Activated T-cell treated with anti-CD3 and anti-CD28 coated beads, Interleukin-2, amount 50 U/mL, for 4 hours (primary cell): ENCODE measurements around the gene FREM1. TPM values are rescaled to one million over a fixed set of nuclear protein-coding genes. Genes with fewer than 3 reads are reported as not detected.
"Not testable (repeated sequence)": the region's sequence is repeated elsewhere in the genome, so short reads cannot be mapped to it uniquely, and the experiment has no call there.

Experiments used
- ATAC-seq, 2 donors: fragments of 200-7000 bp; cut with Tn5 transposase; one replicate each; pipeline ENCODE4 v1.10.0; 2021
- DNase-seq: peaks from one replicate; pipeline ENCODE4 v3.0.0-alpha.2; 2020
- H3K27me3 Mint-ChIP-seq: one replicate; pipeline ENCODE4 v1.8.0; 2021; ENCODE audit warnings: low read depth, mixed read lengths
- H3K36me3 Mint-ChIP-seq: one replicate; pipeline ENCODE4 v1.8.0; 2022; ENCODE audit warnings: mixed read lengths; ENCODE audit not compliant: insufficient read depth
- H3K4me1 Mint-ChIP-seq: one replicate; pipeline ENCODE4 v1.8.0; 2021; ENCODE audit warnings: low read depth, mixed read lengths
- H3K4me3 Mint-ChIP-seq: one replicate; pipeline ENCODE4 v1.8.0; 2021; ENCODE audit warnings: mild to moderate bottlenecking, moderate library complexity, mixed read lengths
- H3K9me3 Mint-ChIP-seq: one replicate; pipeline ENCODE4 v1.8.0; 2021; ENCODE audit warnings: mixed read lengths
- total RNA-seq, 3 donors: library from RNA; stranded (reverse); gene quantifications; one replicate each; pipeline ENCODE4 v1.2.1, GENCODE V29; 2021

FREM1 gene
- total RNA-seq, 3 donors from 2014 or later: 0.11 to 0.14 TPM; not detected in 1

DNA sequence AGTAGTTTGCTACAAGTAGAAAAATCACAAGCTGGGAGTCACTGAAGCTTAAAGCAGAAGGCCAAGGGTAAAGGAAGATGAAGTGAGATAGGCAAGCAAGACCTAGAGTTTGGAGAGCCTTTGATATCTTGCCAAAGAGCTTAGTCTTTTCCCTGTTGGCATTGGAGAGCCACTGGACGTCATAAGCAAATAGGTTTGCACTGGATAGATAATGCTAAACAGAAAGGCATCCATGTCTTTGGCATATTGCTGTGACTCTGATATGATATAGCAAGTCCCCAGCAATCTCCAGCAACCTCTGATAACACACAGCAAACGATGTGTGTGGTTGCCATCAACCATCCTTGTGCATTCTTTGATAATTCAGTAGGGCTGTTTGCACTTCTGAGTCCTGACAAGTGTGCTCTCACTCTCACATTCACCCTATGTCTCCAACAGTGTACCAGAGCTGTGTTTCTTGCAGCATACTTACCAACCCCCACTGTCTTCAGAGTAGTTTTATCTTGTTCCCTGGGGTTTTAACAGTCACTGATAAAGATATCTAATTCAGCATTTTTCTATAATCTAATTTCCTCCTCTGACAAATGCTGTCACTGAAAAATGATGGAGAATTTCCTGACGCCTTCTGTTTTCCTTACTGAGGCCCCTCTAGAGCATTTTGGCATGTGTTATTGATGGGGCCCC is 16.9 kb upstream of the FREM1 start:
- no peak overlapping the region for H3K4me3 Mint-ChIP-seq
- no peaks in the 10 kb centered on the region for H3K9me3 Mint-ChIP-seq
- H3K36me3 Mint-ChIP-seq: no peaks in the 10 kb centered on the region
- no peak for ATAC-seq
- no peaks in the 10 kb centered on the region for H3K4me1 Mint-ChIP-seq
- H3K27me3 Mint-ChIP-seq: no peaks in the 10 kb centered on the region
- no peak for DNase-seq

DNA sequence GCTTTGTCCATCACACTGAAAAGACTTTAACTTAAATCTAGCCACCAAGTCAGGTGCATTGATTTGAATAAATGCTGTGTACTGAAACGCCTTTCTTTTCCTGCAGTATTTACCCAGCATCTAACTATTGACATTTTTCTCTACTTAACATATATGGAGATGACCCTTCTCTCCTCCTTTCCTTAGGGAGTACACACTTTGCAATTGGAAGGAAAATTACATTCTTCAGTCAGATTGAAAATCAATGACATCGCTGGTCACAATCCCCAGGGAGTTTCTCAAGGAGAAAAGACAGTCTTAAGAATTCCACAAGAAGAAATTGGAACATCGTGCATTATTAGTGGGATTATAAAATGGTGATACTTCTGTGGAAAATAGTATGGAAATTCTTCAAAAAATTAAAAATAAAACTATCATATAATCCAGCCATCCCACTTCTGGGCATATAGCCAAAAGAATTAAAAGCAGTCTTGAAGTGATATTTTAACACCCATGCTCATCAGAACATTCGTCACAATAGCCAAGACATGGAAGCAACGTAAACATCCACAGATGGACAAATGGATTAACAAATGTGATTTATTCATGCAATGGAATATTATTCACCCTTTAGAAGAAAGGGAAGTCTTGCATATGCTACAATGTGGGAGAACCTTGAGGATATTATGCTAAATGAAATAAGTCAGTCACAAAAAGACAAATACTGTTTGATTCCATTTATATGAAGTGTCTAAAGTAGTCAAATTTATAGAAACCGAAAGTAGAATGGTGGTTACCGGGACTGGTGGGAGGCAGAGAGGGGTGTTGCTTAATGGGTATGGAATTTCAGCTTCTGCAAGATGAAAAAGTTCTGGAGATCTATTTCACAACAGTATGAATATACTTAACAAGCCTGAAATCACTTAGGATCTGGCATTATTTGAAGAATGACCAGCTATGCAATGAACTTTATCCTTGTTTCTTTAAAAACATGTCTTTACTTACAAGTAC is 14.3 kb upstream of the FREM1 start:
- no peak for ATAC-seq
- H3K9me3 Mint-ChIP-seq: no peaks in the 10 kb centered on the region
- H3K4me1 Mint-ChIP-seq: no peaks in the 10 kb centered on the region
- H3K36me3 Mint-ChIP-seq: no peaks in the 10 kb centered on the region
- no peak overlapping the region for H3K4me3 Mint-ChIP-seq
- no peaks in the 10 kb centered on the region for H3K27me3 Mint-ChIP-seq
- no peak for DNase-seq

DNA sequence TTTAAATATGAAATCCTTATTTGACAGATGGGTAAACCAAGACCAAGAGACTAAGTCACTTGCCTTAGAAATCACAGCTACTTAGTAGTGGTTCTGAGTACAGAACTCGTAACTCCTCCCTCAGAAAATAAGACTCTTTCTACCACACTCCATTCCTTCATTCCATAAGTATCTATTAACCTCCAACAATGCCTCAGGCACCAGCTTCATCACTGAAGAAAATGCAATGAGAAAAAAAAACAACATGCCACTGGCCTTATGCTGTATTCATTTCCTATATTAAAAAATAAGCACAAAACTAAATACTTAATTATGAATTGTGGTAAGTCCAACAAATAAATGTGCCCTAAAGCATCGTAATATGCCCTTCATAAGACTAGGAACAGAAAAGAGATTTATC is 13.5 kb upstream of the FREM1 start:
- no peaks in the 10 kb centered on the region for H3K36me3 Mint-ChIP-seq
- no peaks in the 10 kb centered on the region for H3K27me3 Mint-ChIP-seq
- DNase-seq (no peak), ATAC-seq (no peak)
- no peaks in the 10 kb centered on the region for H3K4me1 Mint-ChIP-seq
- no peak overlapping the region for H3K4me3 Mint-ChIP-seq
- H3K9me3 Mint-ChIP-seq: no peaks in the 10 kb centered on the region

DNA sequence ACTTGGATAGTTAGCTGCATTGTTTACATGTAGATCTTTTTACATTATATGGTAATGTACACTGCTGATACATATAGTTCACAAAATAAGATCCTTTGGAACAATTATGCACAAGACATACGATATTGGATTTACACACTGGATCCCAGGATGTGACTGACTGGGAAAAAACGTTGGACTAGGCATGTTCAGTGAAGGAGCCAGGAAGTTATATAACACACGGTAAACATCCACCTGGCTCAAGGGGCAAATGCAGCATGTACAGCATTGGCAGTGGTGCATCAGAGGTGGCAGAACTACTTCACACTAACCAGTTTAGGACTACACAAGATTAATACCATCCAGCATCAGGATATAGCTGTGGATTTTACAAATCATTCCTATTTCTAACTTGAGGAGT is 10.6 kb upstream of the FREM1 start:
- not testable (repeated sequence) for H3K9me3 Mint-ChIP-seq, H3K4me1 Mint-ChIP-seq, H3K4me3 Mint-ChIP-seq, H3K36me3 Mint-ChIP-seq, ATAC-seq, DNase-seq, H3K27me3 Mint-ChIP-seq

DNA sequence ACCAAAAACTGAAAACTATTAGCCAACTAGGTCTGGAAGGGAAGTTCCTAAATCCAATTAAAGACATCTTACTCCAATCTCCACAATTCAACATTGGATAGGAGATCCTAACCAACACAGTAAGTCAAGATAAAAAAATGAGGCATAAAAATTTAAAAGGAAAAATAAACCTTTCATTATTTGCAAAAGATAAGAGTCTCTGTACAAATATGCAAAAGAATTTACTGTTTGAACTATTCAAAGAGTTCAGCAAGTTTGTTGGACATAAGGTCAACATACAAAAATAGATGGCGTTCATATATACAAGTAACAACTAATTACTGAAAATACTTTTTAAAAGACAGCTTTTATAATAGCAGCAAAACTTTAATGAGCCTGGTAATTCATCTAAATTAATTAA is 3.1 kb upstream of the FREM1 start:
- no peaks in the 10 kb centered on the region for H3K4me1 Mint-ChIP-seq
- no peak for ATAC-seq
- no peaks in the 10 kb centered on the region for H3K9me3 Mint-ChIP-seq
- no peak overlapping the region for H3K4me3 Mint-ChIP-seq
- no peak for DNase-seq
- no peaks in the 10 kb centered on the region for H3K27me3 Mint-ChIP-seq
- no peaks in the 10 kb centered on the region for H3K36me3 Mint-ChIP-seq

DNA sequence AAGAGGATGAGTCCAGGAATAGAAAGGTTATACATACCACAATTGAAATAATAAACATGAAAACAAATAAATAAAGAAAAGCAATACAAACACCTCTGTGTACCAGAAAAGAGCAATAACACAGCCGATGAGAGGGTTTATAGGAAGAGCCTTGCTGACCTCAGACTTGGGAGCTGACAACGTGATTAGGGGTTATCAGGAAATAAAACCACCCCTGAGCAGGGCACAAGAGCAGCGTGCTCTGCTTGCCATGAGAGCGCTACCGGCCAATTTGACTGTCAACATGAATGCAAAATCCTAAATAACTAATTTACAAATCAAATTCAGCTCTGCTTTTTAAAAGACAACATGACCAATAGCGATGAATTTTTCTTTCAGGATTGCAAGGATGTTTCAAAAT is 2.6 kb upstream of the FREM1 start:
- H3K27me3 Mint-ChIP-seq: no peaks in the 10 kb centered on the region
- DNase-seq (no peak), ATAC-seq (no peak)
- H3K36me3 Mint-ChIP-seq: no peaks in the 10 kb centered on the region
- no peaks in the 10 kb centered on the region for H3K9me3 Mint-ChIP-seq
- H3K4me1 Mint-ChIP-seq: no peaks in the 10 kb centered on the region
- H3K4me3 Mint-ChIP-seq: no peak overlapping the region

DNA sequence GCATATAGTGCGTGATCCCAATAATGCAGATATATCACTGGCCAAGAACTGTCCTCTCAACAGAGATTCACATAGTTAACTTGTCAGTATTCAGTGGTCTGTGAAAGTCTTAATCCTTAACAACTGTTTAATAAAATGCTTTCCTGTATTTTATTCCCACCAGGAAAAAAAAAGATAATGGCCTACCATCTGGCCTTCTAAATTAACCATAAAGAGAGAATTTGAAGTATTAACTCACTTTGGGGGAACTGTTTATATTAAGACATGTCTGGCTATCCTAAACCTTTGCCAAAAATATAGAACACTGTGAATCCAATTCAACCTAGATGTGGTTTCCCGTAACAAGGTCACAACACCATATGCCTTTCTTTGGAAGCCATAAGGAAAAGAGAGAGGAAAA is 818 bp upstream of the FREM1 start:
- Mint-ChIP-seq H3K36me3 (no peaks in the 10 kb centered on the region), H3K4me3 (no peak overlapping the region), H3K9me3 (no peaks in the 10 kb centered on the region), H3K27me3 (no peaks in the 10 kb centered on the region), H3K4me1 (no peaks in the 10 kb centered on the region)
- DNase-seq (no peak), ATAC-seq (no peak)

DNA sequence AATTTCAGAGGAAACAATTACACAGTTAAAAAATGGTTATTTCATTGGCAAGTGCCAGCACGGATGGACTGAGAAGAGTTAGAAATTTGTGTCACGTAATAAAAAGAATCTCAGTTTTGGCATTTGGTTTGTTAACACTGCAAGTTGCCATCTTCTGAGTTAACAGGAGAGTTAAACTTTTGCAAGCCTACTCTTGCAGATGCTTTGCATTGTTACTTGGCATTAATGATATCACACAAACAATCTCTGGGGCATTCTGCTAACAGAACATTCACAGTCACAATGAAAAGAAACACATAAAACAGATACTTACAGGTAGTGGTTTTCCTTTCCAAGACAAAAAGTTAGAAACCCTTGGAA is 647 bp downstream of the FREM1 start:
- no peaks in the 10 kb centered on the region for H3K9me3 Mint-ChIP-seq
- no peak overlapping the region for H3K4me3 Mint-ChIP-seq
- no peaks in the 10 kb centered on the region for H3K36me3 Mint-ChIP-seq
- no peak for ATAC-seq
- no peak for DNase-seq
- H3K27me3 Mint-ChIP-seq: no peaks in the 10 kb centered on the region
- H3K4me1 Mint-ChIP-seq: no peaks in the 10 kb centered on the region

DNA sequence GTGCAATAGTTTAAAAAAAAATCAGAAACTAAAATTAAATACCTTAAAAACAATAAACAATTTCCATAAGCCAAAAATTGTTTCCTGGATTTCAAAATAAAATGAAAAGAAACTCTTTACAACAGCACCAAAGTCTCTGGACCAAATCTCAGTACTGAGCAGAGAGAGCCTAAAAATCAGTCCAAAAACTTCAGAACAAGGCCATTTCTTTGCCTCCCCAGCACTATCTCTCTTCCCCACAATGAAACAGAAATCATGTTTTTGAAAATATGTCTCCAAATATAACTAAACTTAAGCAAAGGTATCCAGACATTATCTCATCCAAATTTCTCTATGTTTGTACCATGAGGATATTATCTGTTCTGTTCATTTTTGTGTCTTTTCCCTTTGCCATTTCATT is 1.0 kb downstream of the FREM1 start:
- Mint-ChIP-seq H3K4me1 (no peaks in the 10 kb centered on the region), H3K27me3 (no peaks in the 10 kb centered on the region), H3K36me3 (no peaks in the 10 kb centered on the region), H3K4me3 (no peak overlapping the region), H3K9me3 (no peaks in the 10 kb centered on the region)
- ATAC-seq: no peak
- DNase-seq: no peak

DNA sequence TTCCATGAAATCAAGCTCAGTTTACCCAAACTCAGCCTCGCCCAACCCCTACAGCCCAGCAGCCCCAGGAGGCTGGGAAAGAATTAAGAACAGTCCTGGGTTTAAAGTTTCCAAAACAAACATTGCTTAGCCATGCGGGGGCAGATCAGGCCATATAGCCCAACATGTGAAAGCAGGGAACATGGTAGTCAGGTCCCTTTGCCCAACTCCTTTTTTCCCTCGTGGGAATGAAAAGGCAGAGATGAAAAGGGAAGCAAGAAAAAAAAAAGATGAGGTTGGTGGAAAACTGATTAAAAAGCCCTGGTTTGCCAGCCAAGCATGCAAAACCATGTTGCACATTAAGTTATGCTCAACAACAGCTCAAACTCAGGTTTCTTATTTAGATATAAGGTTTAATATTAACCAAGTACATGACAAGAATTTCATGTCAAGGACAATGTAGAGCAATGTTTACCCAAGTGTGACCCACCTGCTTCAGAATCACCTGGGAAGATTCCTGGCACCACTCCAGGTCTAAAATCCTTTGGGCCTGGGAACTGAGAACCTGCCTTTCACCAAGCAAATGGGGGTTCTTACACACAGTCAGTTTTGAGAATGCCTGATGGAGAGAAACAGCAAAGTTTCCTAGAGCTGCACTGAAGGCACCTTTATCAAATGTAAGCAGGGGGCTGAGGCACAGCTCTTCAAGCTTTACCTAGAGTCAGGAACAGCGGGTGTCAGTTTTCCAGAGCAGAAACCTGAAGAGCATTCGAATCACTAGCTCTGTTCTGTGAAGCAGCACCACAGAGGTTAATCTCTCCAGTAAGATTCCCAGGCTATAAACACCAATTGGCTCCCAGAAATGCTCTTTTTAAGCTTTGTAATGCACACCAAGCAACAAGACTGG is 1.7 kb downstream of the FREM1 start:
- Mint-ChIP-seq H3K4me3 (no peak overlapping the region), H3K9me3 (no peaks in the 10 kb centered on the region), H3K36me3 (no peaks in the 10 kb centered on the region), H3K4me1 (no peaks in the 10 kb centered on the region), H3K27me3 (no peaks in the 10 kb centered on the region)
- no peak for ATAC-seq
- DNase-seq: no peak

DNA sequence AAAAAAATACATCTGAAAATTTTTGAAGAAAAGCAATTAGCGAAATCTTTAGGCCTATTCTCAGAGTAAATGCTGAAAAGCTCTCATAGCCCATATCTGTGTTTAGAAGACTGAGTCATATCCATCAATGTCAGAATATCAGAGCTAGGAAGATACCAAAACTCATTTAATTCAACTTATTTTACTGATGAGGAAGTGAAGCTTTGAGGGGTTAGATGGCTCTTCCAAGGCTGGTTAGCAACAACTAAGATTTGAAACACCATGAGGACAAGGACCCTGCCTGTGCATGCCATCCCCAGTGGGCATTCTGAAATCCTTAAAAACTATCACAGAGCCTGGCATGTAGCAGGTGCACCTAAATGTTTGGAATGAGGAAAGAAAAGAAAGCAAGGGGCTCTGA is 2.5 kb downstream of the FREM1 start:
- ATAC-seq (no peak), DNase-seq (no peak)
- no peaks in the 10 kb centered on the region for H3K4me1 Mint-ChIP-seq
- H3K9me3 Mint-ChIP-seq: no peaks in the 10 kb centered on the region
- no peak overlapping the region for H3K4me3 Mint-ChIP-seq
- H3K27me3 Mint-ChIP-seq: no peaks in the 10 kb centered on the region
- H3K36me3 Mint-ChIP-seq: no peaks in the 10 kb centered on the region

DNA sequence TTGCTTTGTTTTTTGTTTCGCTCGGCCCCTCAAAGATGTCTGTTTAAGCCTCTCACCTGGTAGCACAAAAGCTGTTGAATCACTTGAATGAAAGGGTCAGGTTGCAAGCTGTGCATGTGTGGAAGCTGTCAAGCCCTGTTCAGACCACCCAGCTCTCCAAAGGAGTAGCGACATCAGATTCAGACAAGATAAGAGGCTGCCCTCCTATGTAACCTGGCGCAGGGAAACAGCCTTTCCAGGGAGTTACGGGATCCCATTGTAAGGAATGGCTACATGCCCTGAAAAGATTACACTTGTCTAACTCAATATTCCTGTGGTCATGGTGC is 2.9 kb downstream of the FREM1 start:
- DNase-seq (no peak), ATAC-seq (no peak)
- Mint-ChIP-seq H3K4me3 (no peak overlapping the region), H3K36me3 (no peaks in the 10 kb centered on the region), H3K9me3 (no peaks in the 10 kb centered on the region), H3K4me1 (no peaks in the 10 kb centered on the region), H3K27me3 (no peaks in the 10 kb centered on the region)

DNA sequence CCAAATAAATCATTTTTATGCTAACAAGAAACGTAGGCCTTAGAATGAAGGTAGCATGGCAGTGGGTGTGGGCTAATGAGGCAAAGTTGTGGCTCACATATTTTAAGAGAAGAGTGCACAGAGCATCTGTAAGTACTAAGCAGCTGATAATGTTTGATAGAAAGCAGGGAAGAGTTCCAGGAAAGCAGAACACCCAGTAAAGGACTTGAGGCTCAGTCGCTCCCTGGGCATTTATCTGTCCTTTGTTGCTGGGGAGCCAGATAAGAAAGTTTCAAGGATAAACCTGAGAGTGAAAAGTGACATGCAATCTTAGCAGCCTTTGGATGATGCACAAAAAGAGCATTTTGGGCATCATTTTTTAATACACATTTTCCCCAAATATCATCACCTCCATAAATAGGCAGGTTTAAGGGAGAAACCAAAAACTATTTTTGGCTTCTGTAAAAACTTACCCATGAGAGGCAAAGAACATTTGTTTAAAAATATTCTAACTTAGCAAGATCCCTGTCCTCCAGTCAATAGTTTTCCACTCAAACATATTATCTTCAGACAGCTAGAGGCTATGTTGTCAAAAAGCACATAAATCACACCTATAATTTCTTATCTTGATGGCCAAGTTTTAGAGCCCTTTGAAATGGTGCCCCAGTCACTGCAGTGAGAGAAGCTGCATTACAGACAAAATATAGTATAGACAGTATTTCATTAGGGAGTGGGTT is 3.4 kb downstream of the FREM1 start:
- Mint-ChIP-seq H3K27me3 (no peaks in the 10 kb centered on the region), H3K4me1 (no peaks in the 10 kb centered on the region), H3K4me3 (no peak overlapping the region), H3K9me3 (no peaks in the 10 kb centered on the region), H3K36me3 (no peaks in the 10 kb centered on the region)
- ATAC-seq: no peak
- DNase-seq: no peak

DNA sequence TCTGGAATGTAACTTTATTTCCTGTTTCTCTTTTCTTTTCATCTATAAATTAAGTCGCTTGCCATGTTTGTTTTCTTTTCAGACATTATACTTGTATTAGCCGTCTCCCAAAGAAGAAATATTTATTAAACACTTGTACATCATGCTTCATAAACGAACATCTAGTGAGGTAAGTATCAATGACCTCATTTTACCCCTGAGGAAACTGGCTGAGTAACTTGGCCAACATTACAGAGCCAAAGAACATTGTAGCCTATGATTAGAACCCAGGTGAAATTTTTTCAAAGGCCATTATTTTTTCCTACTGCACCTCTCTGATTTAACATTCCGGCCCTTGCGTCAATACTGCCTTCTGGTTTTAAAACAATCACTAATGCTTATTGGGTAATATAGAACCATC is 4.2 kb downstream of the FREM1 start:
- ATAC-seq (no peak), DNase-seq (no peak)
- Mint-ChIP-seq H3K27me3 (no peaks in the 10 kb centered on the region), H3K9me3 (no peaks in the 10 kb centered on the region), H3K4me3 (no peak overlapping the region), H3K4me1 (no peaks in the 10 kb centered on the region), H3K36me3 (no peaks in the 10 kb centered on the region)
